SK-N-SH (cell line): ENCODE data around the gene TCEA2. TPM values are rescaled to one million over a fixed set of nuclear protein-coding genes. Genes with fewer than 3 reads are reported as not detected.

ENCODE experiments used
- CTCF ChIA-PET: fragments of 300-600, 350-600 bp; formaldehyde crosslinking; extraction: SDS; loops from one replicate; lab custom pipeline; 2021; lab: Yijun Ruan, JAX
- POLR2A ChIA-PET: fragments of 350-600 bp; sonication (Branson Sonifier 250); formaldehyde crosslinking; extraction: SDS; loops from one replicate; lab custom pipeline; 2020; ENCODE audit warnings: antibody characterized with exemption, inconsistent platforms; lab: Yijun Ruan, JAX
- DNase-seq: peaks from one replicate; pipeline ENCODE4 v3.0.0; 2012
- H2AFZ ChIP-seq: fragments of 200-600 bp; sonication (generic); 2 replicates; pipeline ENCODE4 v1.8.1; 2016; ENCODE audit warnings: antibody characterized with exemption, mild to moderate bottlenecking, low read depth
- H3F3A ChIP-seq: fragments of 200-600 bp; sonication (generic); replicated peaks from 2 replicates; pipeline ENCODE3; 2016; ENCODE audit warnings: antibody characterized with exemption, mild to moderate bottlenecking; ENCODE audit not compliant: insufficient read depth
- H3K27ac ChIP-seq, 2 experiments: fragments of 200-500 bp in 1 of 2; fragments of 200-600 bp in 1 of 2; sonication (Bioruptor generic) in 1 of 2; sonication (generic), shearing (Covaris generic) in 1 of 2; 2 replicates each; pipeline versions ENCODE4 v1.5.1 to v1.6.1; 2014 to 2016; ENCODE audit warnings: low read depth in 2 of 2, inconsistent platforms in 1 of 2, low read length in 1 of 2, mild to moderate bottlenecking in 1 of 2, mixed read lengths in 1 of 2
- H3K27me3 ChIP-seq: fragments of 200-600 bp; sonication (generic), shearing (Covaris generic); 2 replicates; pipeline ENCODE4 v1.6.1; 2016; ENCODE audit warnings: mixed run types; ENCODE audit not compliant: insufficient read depth
- H3K36me3 ChIP-seq, 2 experiments: fragments of 200-500 bp in 1 of 2; fragments of 200-600 bp in 1 of 2; sonication (Bioruptor generic) in 1 of 2; sonication (generic) in 1 of 2; replicated peaks in 1 of 2; 2 replicates each; pipeline versions ENCODE3 to v1.5.1; 2014 to 2016; ENCODE audit warnings: low read length in 1 of 2, mild to moderate bottlenecking in 1 of 2; ENCODE audit not compliant: insufficient read depth in 2 of 2, control insufficient read depth in 1 of 2
- H3K4me1 ChIP-seq, 2 experiments: fragments of 200-500 bp in 1 of 2; fragments of 200-600 bp in 1 of 2; sonication (Bioruptor generic) in 1 of 2; sonication (generic), shearing (Covaris generic) in 1 of 2; 2 replicates each; pipeline versions ENCODE4 v1.5.1 to v1.6.1; 2014 to 2016; ENCODE audit warnings: low read depth in 1 of 2, low read length in 1 of 2, mixed run types in 1 of 2; ENCODE audit not compliant: insufficient read depth in 2 of 2, control insufficient read depth in 1 of 2
- H3K4me2 ChIP-seq: fragments of 200-600 bp; sonication (generic), shearing (Covaris generic); 2 replicates; pipeline ENCODE4 v1.6.1; 2017; ENCODE audit warnings: mixed run types
- H3K4me3 ChIP-seq, 2 experiments: fragments of 200-500 bp in 1 of 2; fragments of 200-600 bp in 1 of 2; sonication (Bioruptor generic) in 1 of 2; sonication (generic), shearing (Covaris generic) in 1 of 2; 2 replicates each; pipeline versions ENCODE4 v1.5.1 to v1.8.1; 2014 to 2016; ENCODE audit warnings: low read depth in 2 of 2, inconsistent platforms in 1 of 2, low read length in 1 of 2, mild to moderate bottlenecking in 1 of 2, mixed read lengths in 1 of 2, moderate library complexity in 1 of 2
- H3K79me2 ChIP-seq: fragments of 200-600 bp; sonication (generic); 2 replicates; pipeline ENCODE4 v1.8.1; 2017; ENCODE audit warnings: mild to moderate bottlenecking; ENCODE audit not compliant: insufficient read depth
- H3K9ac ChIP-seq: fragments of 200-600 bp; sonication (generic); 2 replicates; pipeline ENCODE4 v1.6.1; 2017; ENCODE audit warnings: mixed run types
- H3K9me2 ChIP-seq: fragments of 200-600 bp; sonication (generic); 2 replicates; pipeline ENCODE4 v1.6.1; 2017; ENCODE audit warnings: mixed run types
- H3K9me3 ChIP-seq: fragments of 200-600 bp; sonication (generic); 2 replicates; pipeline ENCODE4 v1.6.1; 2017; ENCODE audit warnings: mixed run types, mild to moderate bottlenecking, moderate library complexity
- H4K20me1 ChIP-seq: fragments of 200-600 bp; sonication (generic); 2 replicates; pipeline ENCODE4 v1.6.1; 2017; ENCODE audit warnings: mild to moderate bottlenecking, mixed run types; ENCODE audit not compliant: insufficient read depth
- FOXJ3 ChIP-seq: sonication (generic); formaldehyde crosslinking; IDR thresholded peaks from 2 replicates; pipeline ENCODE4 v1.5.1; 2020; ENCODE audit warnings: mild to moderate bottlenecking, missing genetic modification reagents
- GATA2 ChIP-seq: sonication (generic); formaldehyde crosslinking; IDR thresholded peaks from 2 replicates; pipeline ENCODE4 v1.5.0; 2020; ENCODE audit warnings: mild to moderate bottlenecking, missing genetic modification reagents
- MEF2A ChIP-seq: IDR thresholded peaks from 2 replicates; pipeline ENCODE4 v1.4.0; 2012; ENCODE audit warnings: low read depth, borderline replicate concordance
- NFIC ChIP-seq: IDR thresholded peaks from 2 replicates; pipeline ENCODE4 v1.4.0; 2012; ENCODE audit warnings: borderline replicate concordance
- PBX3 ChIP-seq: IDR thresholded peaks from 2 replicates; pipeline ENCODE4; 2012
- RCOR1 ChIP-seq: fragments of 150-350 bp; IDR thresholded peaks from 2 replicates; pipeline ENCODE4 v1.6.1; 2017; ENCODE audit warnings: antibody characterized with exemption, low read length
- USF2 ChIP-seq: fragments of 150-350 bp; IDR thresholded peaks from 2 replicates; pipeline ENCODE4 v1.6.1; 2017; ENCODE audit warnings: antibody characterized with exemption, low read length, low read depth, borderline replicate concordance
- YY1 ChIP-seq: IDR thresholded peaks from 2 replicates; pipeline ENCODE4 v1.4.0; 2012; ENCODE audit warnings: low read depth, mild to moderate bottlenecking
- WGBS: methylation state at CpG from one replicate; pipeline ENCODE4 v1.1.6; 2017; ENCODE audit warnings: low lambda C conversion rate; 5-methylcytosine and 5-hydroxymethylcytosine counted together
- polyA plus RNA-seq, 3 experiments: library from polyadenylated mRNA; depleted of rRNA; stranded (reverse); fragments of >200 nt; gene quantifications; 2 replicates each; pipeline ENCODE4 v1.2.3, GENCODE V29; 2012

Gene TCEA2
- polyA plus RNA-seq, 1 of the 3 experiments (the other 2 are of a cell fraction), result 98.9 TPM

DNA sequence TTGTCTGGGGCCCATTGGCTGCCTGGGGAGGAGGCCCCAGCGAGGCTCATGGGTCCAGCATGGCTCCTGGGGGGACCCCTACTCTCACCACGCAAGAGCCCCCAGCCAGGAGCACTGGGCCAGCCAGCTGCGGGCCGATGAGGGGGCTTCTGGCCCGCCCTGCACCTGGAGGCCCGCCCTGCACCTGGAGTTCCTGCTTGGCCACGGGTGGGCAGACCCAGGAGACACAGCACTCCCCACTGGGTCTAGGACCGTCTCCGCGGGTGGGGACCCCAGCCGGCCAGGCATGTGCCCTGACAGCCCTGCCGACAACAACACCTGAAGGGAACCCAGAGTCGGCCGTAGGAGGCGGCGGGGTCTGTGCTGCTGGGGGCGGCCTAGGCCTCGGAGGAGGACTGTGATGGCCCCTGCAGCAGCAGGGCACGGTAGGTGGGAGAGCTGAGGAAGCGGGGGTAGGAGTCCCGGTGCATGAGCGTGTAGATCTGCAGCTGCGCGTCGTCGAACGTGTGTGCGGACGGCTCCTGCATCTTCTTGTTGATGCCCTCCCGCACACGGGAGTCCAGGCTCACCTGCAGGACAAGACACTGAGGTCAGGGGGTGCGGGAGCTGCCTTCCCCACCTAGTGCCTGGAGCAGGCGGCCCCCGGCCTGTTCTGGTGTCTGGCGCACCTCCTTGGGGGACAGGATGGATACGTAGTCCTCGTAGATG is 10.6 kb downstream of the TCEA2 start:
- H3K79me2 ChIP-seq, result no peaks in the 10 kb centered on the region
- H3K4me3 ChIP-seq, result no peak overlapping the region
- CTCF ChIA-PET, result interaction anchor here (0.7 to 2.9 kb wide), 4 partner anchors 10 to 35 kb away, joined by 3 to 10 read pairs (median 4); no protein-coding TSS in a partner anchor
- no peak overlapping the region for H3K27ac ChIP-seq
- no peak overlapping the region for H3K4me2 ChIP-seq
- no peaks in the 10 kb centered on the region for H4K20me1 ChIP-seq
- no peak for DNase-seq
- 88% methylated on average over 5 of the region's 37 CpGs for WGBS
- no peaks in the 10 kb centered on the region for H3F3A ChIP-seq
- no peak overlapping the region for H2AFZ ChIP-seq
- peaks cover 6 to 7% of the 10 kb centered on the region in 2 experiments; a peak in 2 of 4 replicates for H3K4me1 ChIP-seq
- POLR2A ChIA-PET, result no interaction called here
- no peaks in the 10 kb centered on the region for H3K27me3 ChIP-seq
- no peaks in the 10 kb centered on the region for H3K9me2 ChIP-seq
- H3K36me3 ChIP-seq, result peaks cover 0 to 17% of the 10 kb centered on the region in 2 experiments
- TF ChIP-seq MEF2A, result no peak
- H3K9me3 ChIP-seq, result no peaks in the 10 kb centered on the region
- no peak overlapping the region for H3K9ac ChIP-seq

DNA sequence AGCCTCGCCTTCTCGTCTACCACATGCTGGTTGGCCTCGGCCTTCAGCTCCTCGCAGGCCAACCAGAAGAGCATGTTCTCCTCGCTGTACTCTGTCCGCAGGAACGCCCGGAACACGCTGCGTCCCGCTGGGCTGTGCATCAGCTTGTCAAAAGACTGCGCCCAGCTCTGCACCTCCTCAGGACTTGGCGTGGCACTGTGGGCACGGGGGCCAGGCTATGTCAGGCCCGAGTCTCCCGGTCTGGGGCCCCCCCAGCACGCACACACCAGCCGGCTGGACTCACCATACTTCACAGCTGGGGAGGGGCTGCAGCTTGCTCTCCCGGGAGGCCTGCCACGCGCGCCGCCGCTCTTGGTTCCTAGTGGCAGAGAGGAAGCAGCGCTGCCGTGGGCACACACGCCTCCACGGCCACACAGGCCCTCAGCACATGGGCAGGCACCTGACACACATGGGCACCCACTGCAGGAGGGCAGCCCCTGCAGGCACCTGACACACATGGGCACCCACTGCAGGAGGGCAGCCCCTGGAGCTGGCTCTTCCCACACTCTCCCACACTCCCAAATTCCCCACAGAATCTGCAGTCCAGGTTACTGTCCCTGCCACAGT is 11.3 kb downstream of the TCEA2 start:
- TF ChIP-seq RCOR1 (no peak), YY1 (no peak), FOXJ3 (CRISPR knock-in tag) (no peak), NFIC (no peak)
- H2AFZ ChIP-seq, result no peak overlapping the region
- H3K9me2 ChIP-seq, result no peaks in the 10 kb centered on the region
- no peak overlapping the region for H3K9ac ChIP-seq
- H3K27me3 ChIP-seq, result no peaks in the 10 kb centered on the region
- no peaks in the 10 kb centered on the region for H3K9me3 ChIP-seq
- H3F3A ChIP-seq, result peaks cover 3% of the 10 kb centered on the region
- H3K36me3 ChIP-seq, result peaks cover 0 to 17% of the 10 kb centered on the region in 2 experiments
- DNase-seq, result no peak
- H3K4me3 ChIP-seq, result no peak overlapping the region
- peaks cover 12 to 13% of the 10 kb centered on the region in 2 experiments; a peak in 3 of 4 replicates for H3K4me1 ChIP-seq
- POLR2A ChIA-PET, result interaction anchor here (0.8 kb wide), 1 partner anchor 12 kb away, joined by 3 read pairs; the partner anchor contains the start of gene TCEA2
- no peak overlapping the region for H3K27ac ChIP-seq
- CTCF ChIA-PET, result interaction anchor here (0.6 to 1.0 kb wide), 5 partner anchors 9 to 46 kb away, joined by 3 to 6 read pairs (median 3); no protein-coding TSS in a partner anchor
- H4K20me1 ChIP-seq, result no peaks in the 10 kb centered on the region
- 99% methylated on average over 18 of the region's 28 CpGs for WGBS
- H3K79me2 ChIP-seq, result no peaks in the 10 kb centered on the region
- H3K4me2 ChIP-seq, result no peak overlapping the region

DNA sequence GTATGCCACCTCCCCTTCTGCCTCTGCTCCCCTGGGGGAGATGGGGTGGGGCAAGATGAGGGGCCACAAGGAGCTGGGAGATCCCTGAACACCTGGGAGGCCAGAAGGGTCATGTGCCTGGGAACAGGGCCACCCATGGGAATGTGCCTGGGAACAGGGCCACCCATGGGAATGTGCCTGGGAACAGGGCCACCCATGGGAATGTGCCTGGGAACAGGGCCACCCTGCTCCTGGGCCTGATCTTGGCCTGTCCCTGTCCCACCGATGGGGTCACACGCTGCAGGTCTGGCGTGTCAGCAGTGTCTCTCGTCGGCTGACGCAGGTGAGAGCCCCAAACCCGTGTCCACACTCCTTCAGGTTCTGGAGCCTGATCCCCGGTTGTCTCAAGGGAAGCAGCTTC is 12.0 kb downstream of the TCEA2 start:
- POLR2A ChIA-PET, result interaction anchor here (0.8 kb wide), 1 partner anchor 12 kb away, joined by 3 read pairs; the partner anchor contains the start of gene TCEA2
- no peak overlapping the region for H3K4me3 ChIP-seq
- no peaks in the 10 kb centered on the region for H3K79me2 ChIP-seq
- H3K27ac ChIP-seq, result no peak overlapping the region
- DNase-seq, result no peak
- H3K9ac ChIP-seq, result no peak overlapping the region
- H3F3A ChIP-seq, result peaks cover 3% of the 10 kb centered on the region
- TF ChIP-seq NFIC (no peak), USF2 (no peak), YY1 (no peak), PBX3 (no peak), GATA2 (CRISPR knock-in tag) (no peak)
- no peaks in the 10 kb centered on the region for H3K27me3 ChIP-seq
- no peak overlapping the region for H3K4me2 ChIP-seq
- H3K4me1 ChIP-seq, result peaks cover 12 to 13% of the 10 kb centered on the region in 2 experiments; a peak in 3 of 4 replicates
- no peaks in the 10 kb centered on the region for H4K20me1 ChIP-seq
- no peak overlapping the region for H2AFZ ChIP-seq
- CTCF ChIA-PET, result interaction anchor here (0.6 to 12.9 kb wide), 4 partner anchors 17 to 45 kb away, joined by 3 to 252 read pairs (median 3); partner anchors contain the start of gene NPBWR2
- 97% methylated on average over 8 of the region's 8 CpGs for WGBS
- peaks cover 0 to 17% of the 10 kb centered on the region in 2 experiments for H3K36me3 ChIP-seq
- H3K9me3 ChIP-seq, result no peaks in the 10 kb centered on the region
- H3K9me2 ChIP-seq, result no peaks in the 10 kb centered on the region
